Measurements from ENCODE around the gene TKTL1.

The TKTL1 gene

GRCh38 chrX:154374313-154375155 is 78.9 kb downstream of the TKTL1 start, which contains the start of gene FLNA:
Gene FLNA, minus strand, starts transcription at chrX:154374634. Its CDS starts 3,389 bp downstream, at chrX:154371245.
- TF ChIP-seq CTCF (IDR thresholded peaks at IDR 0.05), result peak; percentile 35

- no peak for TF ChIP-seq CTCF (IDR thresholded peaks at IDR 0.05)
Observed at GRCh38 chrX:154375156-154375504, 79.5 kb downstream of the TKTL1 start.

GRCh38 chrX:154376774-154377173 is 81.2 kb downstream of the TKTL1 start:
- TF ChIP-seq CTCF (IDR thresholded peaks at IDR 0.05), result no peak

- TF ChIP-seq CTCF (IDR thresholded peaks at IDR 0.05), result no peak
Observed at GRCh38 chrX:154378059-154378798, 82.6 kb downstream of the TKTL1 start.

- TF ChIP-seq CTCF (IDR thresholded peaks at IDR 0.05), result no peak
Observed at GRCh38 chrX:154378799-154379568, 83.4 kb downstream of the TKTL1 start, which contains the start of gene EMD. Gene EMD, plus strand, starts transcription at chrX:154379295. Its CDS starts 190 bp downstream, at chrX:154379485.

GRCh38 chrX:154379569-154379951 is 84.0 kb downstream of the TKTL1 start:
- TF ChIP-seq CTCF (IDR thresholded peaks at IDR 0.05), result no peak

Measured in LNCAP (cell line).